Activated B cell treated with CpG ODN at 0.5 μM for 24 hours (primary cell): Measurements from ENCODE around the gene HLA-DMB. TPM values are rescaled to one million over a fixed set of nuclear protein-coding genes. Genes with fewer than 3 reads are reported as not detected.

Source experiments
- ATAC-seq: fragments of 200-7000 bp; cut with Tn5 transposase; one replicate; pipeline ENCODE4 v1.10.0; 2021; ENCODE audit warnings: low read depth, mild to moderate bottlenecking, moderate library complexity
- CTCF ChIA-PET: fragments of 350-600 bp; sonication (Branson Sonifier 250); formaldehyde crosslinking; loops from one replicate; lab custom pipeline; 2021; ENCODE audit warnings: antibody characterized with exemption; lab: Charles Lee
- POLR2A ChIA-PET: fragments of 350-600 bp; sonication (Branson Sonifier 250); formaldehyde crosslinking; loops from one replicate; lab custom pipeline; 2021; ENCODE audit warnings: antibody characterized with exemption; lab: Charles Lee
- DNase-seq: peaks from one replicate; pipeline ENCODE4 v3.0.0; 2022
- H3K27ac Mint-ChIP-seq: one replicate; pipeline ENCODE4 v1.8.0; 2020; ENCODE audit warnings: mixed read lengths
- H3K27me3 Mint-ChIP-seq: one replicate; pipeline ENCODE4 v1.8.0; 2021; ENCODE audit warnings: mixed read lengths
- H3K36me3 Mint-ChIP-seq: one replicate; pipeline ENCODE4 v1.8.0; 2021; ENCODE audit warnings: low read depth, mixed read lengths
- H3K4me1 Mint-ChIP-seq: one replicate; pipeline ENCODE4 v1.8.0; 2021; ENCODE audit warnings: mixed read lengths
- H3K4me3 Mint-ChIP-seq: one replicate; pipeline ENCODE4 v1.8.0; 2020; ENCODE audit warnings: mild to moderate bottlenecking, mixed read lengths
- H3K9me3 Mint-ChIP-seq: one replicate; pipeline ENCODE4 v1.8.0; 2020; ENCODE audit warnings: mixed read lengths
- intact Hi-C: fragments of 100-400 bp; cut with micrococcal nuclease; formaldehyde crosslinking; loops from one replicate; pipeline ENCODE4 v1.15.1; 2024
- total RNA-seq: library from RNA; stranded (reverse); gene quantifications from 2 replicates; pipeline ENCODE4 v1.2.3, GENCODE V29; 2022
- TF ChIP-seq, protein P1 (sequence below): fragments of 200-600 bp; IDR thresholded peaks from one replicate; pipeline ENCODE4 v1.8.0; 2022; ENCODE audit warnings: antibody characterized with exemption, mild to moderate bottlenecking

The HLA-DMB gene
- total RNA-seq, 1 donor from 2014 or later: 365 TPM

DNA sequence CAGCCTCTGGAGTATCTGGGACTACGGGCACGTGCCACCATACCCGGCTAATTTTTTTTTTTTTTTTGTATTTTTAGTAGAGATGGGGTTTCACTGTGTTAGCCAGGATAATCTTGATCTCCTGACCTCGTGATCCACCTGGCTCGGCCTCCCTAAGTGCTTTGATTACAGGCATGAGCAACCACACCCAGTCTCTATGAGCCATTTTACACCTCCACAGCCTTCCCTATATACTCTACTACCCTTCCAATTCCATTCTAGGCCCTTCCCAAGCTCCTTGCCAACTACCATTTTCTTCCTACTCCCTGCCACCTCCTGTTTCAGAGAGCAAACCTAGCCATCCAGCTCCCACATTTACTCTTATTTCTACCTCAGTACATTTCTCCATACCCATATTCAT is 19.7 kb upstream of the HLA-DMB start:
- ATAC-seq (no peak), DNase-seq (no peak)
- Mint-ChIP-seq H3K9me3 (no peaks in the 10 kb centered on the region), H3K27ac (no peak overlapping the region), H3K27me3 (no peaks in the 10 kb centered on the region), H3K4me3 (no peak overlapping the region), H3K36me3 (no peaks in the 10 kb centered on the region), H3K4me1 (peaks cover 43% of the 10 kb centered on the region)
- ChIA-PET CTCF (interaction anchor here (0.6 kb wide), 1 partner anchor 24 kb away, joined by 3 read pairs; no protein-coding TSS in a partner anchor), POLR2A (interaction anchor here (4.7 to 15.6 kb wide), 2 partner anchors 7 to 11 kb away, joined by 32 to 1101 read pairs; partner anchors contain the start of genes BRD2 and HLA-DMA)
- TF ChIP-seq, protein P1, sequence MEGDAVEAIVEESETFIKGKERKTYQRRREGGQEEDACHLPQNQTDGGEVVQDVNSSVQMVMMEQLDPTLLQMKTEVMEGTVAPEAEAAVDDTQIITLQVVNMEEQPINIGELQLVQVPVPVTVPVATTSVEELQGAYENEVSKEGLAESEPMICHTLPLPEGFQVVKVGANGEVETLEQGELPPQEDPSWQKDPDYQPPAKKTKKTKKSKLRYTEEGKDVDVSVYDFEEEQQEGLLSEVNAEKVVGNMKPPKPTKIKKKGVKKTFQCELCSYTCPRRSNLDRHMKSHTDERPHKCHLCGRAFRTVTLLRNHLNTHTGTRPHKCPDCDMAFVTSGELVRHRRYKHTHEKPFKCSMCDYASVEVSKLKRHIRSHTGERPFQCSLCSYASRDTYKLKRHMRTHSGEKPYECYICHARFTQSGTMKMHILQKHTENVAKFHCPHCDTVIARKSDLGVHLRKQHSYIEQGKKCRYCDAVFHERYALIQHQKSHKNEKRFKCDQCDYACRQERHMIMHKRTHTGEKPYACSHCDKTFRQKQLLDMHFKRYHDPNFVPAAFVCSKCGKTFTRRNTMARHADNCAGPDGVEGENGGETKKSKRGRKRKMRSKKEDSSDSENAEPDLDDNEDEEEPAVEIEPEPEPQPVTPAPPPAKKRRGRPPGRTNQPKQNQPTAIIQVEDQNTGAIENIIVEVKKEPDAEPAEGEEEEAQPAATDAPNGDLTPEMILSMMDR: no peak
- intact Hi-C loops: no loop called here

DNA sequence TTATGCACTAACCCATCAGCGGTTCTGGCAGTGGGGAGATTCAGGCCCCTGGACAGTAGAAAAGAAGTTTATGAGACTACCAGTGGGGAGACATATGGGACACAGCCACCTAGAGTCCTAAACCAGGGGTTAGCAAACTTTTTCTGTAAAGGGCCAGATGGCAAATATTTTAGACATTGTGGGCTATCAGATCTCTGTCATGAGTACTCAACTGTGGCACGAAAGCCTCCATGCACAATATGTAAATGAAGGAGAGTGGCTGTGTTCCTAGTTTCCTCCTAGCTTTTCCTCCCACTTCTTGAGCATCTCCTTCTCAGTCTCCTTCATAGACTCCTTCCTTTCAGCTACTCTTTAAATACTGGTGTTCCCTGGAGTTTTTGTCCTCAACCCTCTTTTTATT is 15.3 kb upstream of the HLA-DMB start:
- Mint-ChIP-seq H3K4me3 (peak overlapping the region; percentile 40), H3K27me3 (no peaks in the 10 kb centered on the region), H3K27ac (peak overlapping the region; percentile 71), H3K4me1 (peaks cover 57% of the 10 kb centered on the region), H3K9me3 (no peaks in the 10 kb centered on the region), H3K36me3 (peaks cover 12% of the 10 kb centered on the region)
- no peak for DNase-seq
- TF ChIP-seq, protein P1: no peak
- POLR2A ChIA-PET: interaction anchor here (1.3 to 15.6 kb wide), 4 partner anchors 16 to 102 kb away, joined by 3 to 1101 read pairs (median 313); partner anchors contain the start of genes BRD2, HLA-DMB, PSMB9 and TAP1
- ATAC-seq: no peak
- intact Hi-C loops: no loop called here
- CTCF ChIA-PET: interaction anchor here (1.2 to 6.9 kb wide), 6 partner anchors 11 to 71 kb away, joined by 4 to 99 read pairs (median 82); partner anchors contain the start of genes BRD2 and HLA-DMB

DNA sequence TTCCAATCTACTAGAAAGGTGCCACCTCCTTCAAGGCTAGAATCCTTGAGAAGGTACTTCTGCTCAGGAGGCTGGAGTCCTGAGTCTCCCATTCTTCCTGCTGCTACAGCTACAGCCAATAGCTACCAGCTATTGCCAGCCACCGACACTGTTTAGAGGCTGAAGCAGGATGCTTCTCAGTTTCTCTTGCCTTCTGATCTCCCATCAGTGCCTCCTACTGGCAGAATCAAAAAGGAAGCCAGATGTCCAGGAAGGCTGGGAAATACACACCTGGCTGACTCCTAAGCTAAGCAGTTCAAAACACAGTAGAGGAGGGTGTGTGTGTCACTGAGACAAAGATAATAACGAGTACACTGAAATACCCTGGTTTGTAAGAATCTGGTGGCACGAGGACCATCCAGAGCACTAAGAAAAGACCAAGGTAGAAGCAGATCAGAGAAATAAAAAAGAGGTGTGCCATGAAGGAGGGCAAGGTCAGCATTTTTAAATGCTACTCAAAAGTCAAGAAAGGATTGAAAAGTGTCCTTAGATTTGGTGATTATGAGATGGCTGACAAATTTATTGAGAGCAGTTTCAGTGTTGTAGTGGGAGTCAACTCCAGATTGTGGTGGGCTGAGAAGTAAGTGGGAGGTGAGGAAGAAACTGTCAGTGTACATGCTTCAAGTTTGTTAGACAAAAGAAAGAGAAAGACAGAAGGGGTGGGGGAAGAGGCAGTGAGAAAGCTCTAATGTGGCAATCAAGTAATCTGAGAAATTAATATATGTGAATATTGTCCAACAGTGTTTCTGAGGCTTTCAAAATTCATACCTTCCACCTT is 14.4 kb upstream of the HLA-DMB start:
- CTCF ChIA-PET: interaction anchor here (1.2 to 6.9 kb wide), 10 partner anchors 8 to 76 kb away, joined by 4 to 99 read pairs (median 63); partner anchors contain the start of genes BRD2 and HLA-DMB
- POLR2A ChIA-PET: interaction anchor here (0.5 to 15.6 kb wide), 10 partner anchors 7 to 369 kb away, joined by 3 to 1101 read pairs (median 32); partner anchors contain the start of genes BRD2, HLA-DMB, HLA-DPB1 and PSMB9
- ATAC-seq (no peak), DNase-seq (no peak)
- H3K36me3 Mint-ChIP-seq: peaks cover 21% of the 10 kb centered on the region
- H3K27me3 Mint-ChIP-seq: no peaks in the 10 kb centered on the region
- peak overlapping the region; percentile 53 for H3K4me3 Mint-ChIP-seq
- H3K4me1 Mint-ChIP-seq: peaks cover 64% of the 10 kb centered on the region
- H3K9me3 Mint-ChIP-seq: no peaks in the 10 kb centered on the region
- TF ChIP-seq, protein P1: no peak
- intact Hi-C loops: no loop called here
- H3K27ac Mint-ChIP-seq: peak overlapping the region; percentile 71

DNA sequence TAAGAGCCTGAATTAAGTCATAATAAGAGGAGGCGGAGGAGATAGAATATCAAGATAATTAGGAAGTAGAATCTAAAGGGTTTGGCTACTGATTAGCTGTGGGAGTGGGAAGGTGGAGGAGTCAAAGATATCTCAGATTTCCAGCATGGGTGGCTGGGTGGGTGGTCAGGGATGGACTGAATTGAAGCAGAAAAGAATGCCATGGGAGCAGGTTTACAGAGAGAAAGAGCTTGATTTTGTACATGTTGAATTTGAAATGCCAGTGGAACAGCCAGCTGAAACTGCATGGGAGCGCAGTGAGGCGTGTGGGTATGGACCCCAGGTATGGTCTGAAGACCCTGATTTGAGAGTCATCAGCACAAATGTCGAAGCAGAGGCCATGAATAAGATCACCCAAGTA is 13.4 kb upstream of the HLA-DMB start:
- no peaks in the 10 kb centered on the region for H3K27me3 Mint-ChIP-seq
- ChIA-PET CTCF (interaction anchor here (1.2 to 6.9 kb wide), 12 partner anchors 9 to 109 kb away, joined by 4 to 99 read pairs (median 44); partner anchors contain the start of genes BRD2 and HLA-DMB), POLR2A (interaction anchor here (0.6 to 15.6 kb wide), 13 partner anchors 8 to 318 kb away, joined by 3 to 1101 read pairs (median 25); partner anchors contain the start of genes BRD2, HLA-DMB, HLA-DPB1 and PSMB8)
- intact Hi-C loops: no loop called here
- DNase-seq: no peak
- peaks cover 73% of the 10 kb centered on the region for H3K4me1 Mint-ChIP-seq
- H3K27ac Mint-ChIP-seq: peak overlapping the region; percentile 97
- H3K36me3 Mint-ChIP-seq: peaks cover 31% of the 10 kb centered on the region
- peak overlapping the region; percentile 28 for H3K4me3 Mint-ChIP-seq
- ATAC-seq: no peak
- TF ChIP-seq, protein P1: no peak
- H3K9me3 Mint-ChIP-seq: no peaks in the 10 kb centered on the region
